Activated T-helper 2 cell treated with anti-CD3 and anti-CD28 coated beads, Interferon-gamma antibody, Interleukin-2, Interleukin-4, amounts not matched to agents 10 μg/mL and 5 μg/mL and 100 μg/mL, durations not matched to agents 14 hours and 24 hours and 36 hours (primary cell): ENCODE data around the gene LRP8. TPM values are rescaled to one million over a fixed set of nuclear protein-coding genes. Genes with fewer than 3 reads are reported as not detected.

ENCODE experiments used
- DNase-seq: peaks from one replicate; pipeline ENCODE4 v3.0.0; 2021; ENCODE audit warnings: low spot score
- H3K27ac Mint-ChIP-seq: one replicate; pipeline ENCODE4 v1.8.0; 2021; ENCODE audit warnings: mixed read lengths
- H3K27me3 Mint-ChIP-seq: one replicate; pipeline ENCODE4 v1.8.0; 2021; ENCODE audit warnings: low read depth, mixed read lengths
- H3K36me3 Mint-ChIP-seq: one replicate; pipeline ENCODE4 v1.8.0; 2021; ENCODE audit warnings: low read depth, mixed read lengths
- H3K4me1 Mint-ChIP-seq: one replicate; pipeline ENCODE4 v1.8.0; 2021; ENCODE audit warnings: low read depth, mixed read lengths
- H3K4me3 Mint-ChIP-seq: one replicate; pipeline ENCODE4 v1.8.0; 2021; ENCODE audit warnings: low read depth, mild to moderate bottlenecking, moderate library complexity, mixed read lengths
- H3K9me3 Mint-ChIP-seq: one replicate; pipeline ENCODE4 v1.8.0; 2021; ENCODE audit warnings: mixed read lengths
- intact Hi-C: fragments of 100-400 bp; cut with micrococcal nuclease; formaldehyde crosslinking; loops from one replicate; pipeline ENCODE4 v1.15.1; 2023
- total RNA-seq: library from RNA; stranded (reverse); gene quantifications from 2 replicates; pipeline ENCODE4 v1.2.3, GENCODE V29; 2022

Gene LRP8
- total RNA-seq, 1 donor from 2014 or later: 82.1 TPM

DNA sequence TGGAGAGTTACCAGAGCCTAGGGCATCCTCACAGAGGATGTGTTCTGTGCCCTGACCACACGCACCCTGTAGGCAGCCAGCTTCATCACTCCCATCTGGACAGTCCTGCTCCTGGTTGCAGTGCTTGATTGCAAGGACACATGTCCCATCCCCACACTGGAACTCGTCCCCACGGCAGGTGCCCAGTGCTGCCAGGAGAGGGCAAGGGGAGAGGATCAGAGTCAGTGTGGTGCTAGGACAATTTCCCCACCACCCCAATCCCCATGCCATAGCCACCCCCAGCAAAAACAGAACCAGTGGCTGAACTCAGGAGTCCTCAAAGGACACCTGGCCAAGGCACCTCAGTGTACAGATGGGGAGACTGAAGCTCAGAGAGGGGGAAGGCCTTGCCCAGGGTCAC, 52.3 kb downstream of the LRP8 start:
- no peak overlapping the region for H3K27ac Mint-ChIP-seq
- no peaks in the 10 kb centered on the region for H3K27me3 Mint-ChIP-seq
- DNase-seq: no peak
- no peaks in the 10 kb centered on the region for H3K9me3 Mint-ChIP-seq
- intact Hi-C loops: loop anchor here (10.0 kb wide), 1 partner anchor 49 kb away; the partner anchor contains the start of gene LRP8
- no peak overlapping the region for H3K4me3 Mint-ChIP-seq
- H3K4me1 Mint-ChIP-seq: no peaks in the 10 kb centered on the region
- H3K36me3 Mint-ChIP-seq: peaks cover 63% of the 10 kb centered on the region

DNA sequence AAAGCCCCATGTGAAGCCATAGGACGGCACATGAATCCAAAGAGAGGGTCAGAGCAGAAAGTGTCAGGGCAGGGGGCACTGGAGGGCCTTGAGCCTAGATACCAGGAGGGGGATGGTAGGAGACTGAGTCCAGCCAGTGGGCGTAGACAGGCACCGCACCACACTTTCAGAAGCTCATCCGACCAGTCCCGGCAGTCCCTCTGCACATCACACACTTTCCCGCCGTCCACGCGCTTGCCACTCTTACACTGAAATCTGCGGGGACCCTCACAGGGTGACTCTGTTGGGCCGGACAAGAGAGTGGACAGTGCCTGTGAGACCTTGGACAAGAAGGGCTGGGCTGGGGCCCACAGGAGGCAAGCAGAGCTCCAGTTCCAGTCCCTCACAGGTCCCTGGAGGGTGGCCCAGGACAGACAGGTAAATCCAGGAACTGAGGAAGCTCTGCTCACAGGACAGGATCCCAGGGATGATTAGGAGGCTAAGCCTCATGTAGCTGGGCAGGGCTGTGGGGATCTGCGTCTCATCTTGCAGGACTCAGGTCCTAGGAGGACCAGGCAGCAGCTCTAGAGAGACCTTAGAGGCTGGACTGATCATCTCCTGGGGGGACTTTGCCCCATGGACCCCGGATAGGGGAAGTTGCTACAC, 53.2 kb downstream of the LRP8 start:
- no peak overlapping the region for H3K27ac Mint-ChIP-seq
- intact Hi-C loops: loop anchor here (10.0 kb wide), 1 partner anchor 50 kb away; the partner anchor contains the start of gene LRP8
- no peaks in the 10 kb centered on the region for H3K4me1 Mint-ChIP-seq
- H3K9me3 Mint-ChIP-seq: no peaks in the 10 kb centered on the region
- no peak overlapping the region for H3K4me3 Mint-ChIP-seq
- DNase-seq: no peak
- no peaks in the 10 kb centered on the region for H3K27me3 Mint-ChIP-seq
- H3K36me3 Mint-ChIP-seq: peaks cover 62% of the 10 kb centered on the region

DNA sequence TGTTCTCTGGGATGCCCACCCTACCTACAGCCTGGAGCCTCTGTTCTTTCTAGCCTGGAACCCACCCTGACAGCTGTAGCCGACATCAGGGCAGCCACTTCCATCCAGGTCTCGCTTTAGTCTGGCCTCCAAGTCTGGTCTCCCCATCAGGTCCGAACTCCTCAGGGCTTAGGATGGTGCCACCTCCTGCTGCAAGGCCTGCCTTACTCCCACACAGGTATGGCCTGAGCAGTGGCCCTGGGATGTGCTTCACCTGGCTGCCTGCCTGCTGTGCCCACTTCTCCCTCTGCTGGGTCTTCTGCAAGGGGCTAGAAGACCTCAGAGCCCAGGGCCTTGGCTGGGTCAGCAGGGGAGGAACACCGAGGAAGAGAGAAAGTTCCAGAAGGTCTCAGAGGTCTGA, 53.8 kb downstream of the LRP8 start:
- H3K27ac Mint-ChIP-seq: no peak overlapping the region
- H3K27me3 Mint-ChIP-seq: no peaks in the 10 kb centered on the region
- intact Hi-C loops: loop anchor here (10.0 kb wide), 1 partner anchor 51 kb away; the partner anchor contains the start of gene LRP8
- peaks cover 59% of the 10 kb centered on the region for H3K36me3 Mint-ChIP-seq
- no peaks in the 10 kb centered on the region for H3K9me3 Mint-ChIP-seq
- H3K4me3 Mint-ChIP-seq: no peak overlapping the region
- DNase-seq: no peak
- no peaks in the 10 kb centered on the region for H3K4me1 Mint-ChIP-seq

DNA sequence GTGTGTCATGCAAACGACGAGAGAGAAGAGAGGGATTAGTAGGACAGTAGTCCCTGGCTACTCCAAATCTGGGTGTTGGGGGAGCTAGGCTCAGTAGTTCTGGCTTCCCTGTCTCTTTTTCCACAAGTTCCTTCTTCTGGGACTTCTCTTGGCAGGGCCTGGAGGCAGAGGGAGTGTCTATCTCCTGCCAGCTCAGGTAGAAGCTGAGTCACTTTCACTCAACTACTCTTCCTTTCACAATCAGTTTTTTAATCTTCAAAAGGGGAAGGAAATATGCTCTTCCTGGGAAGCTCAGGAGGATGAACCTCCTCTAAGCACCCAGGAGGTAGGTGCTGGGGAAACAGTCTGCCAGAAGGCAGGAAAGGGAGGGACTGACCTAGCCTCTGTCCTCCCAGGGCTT, 54.3 kb downstream of the LRP8 start:
- no peaks in the 10 kb centered on the region for H3K4me1 Mint-ChIP-seq
- no peaks in the 10 kb centered on the region for H3K27me3 Mint-ChIP-seq
- peaks cover 63% of the 10 kb centered on the region for H3K36me3 Mint-ChIP-seq
- H3K9me3 Mint-ChIP-seq: no peaks in the 10 kb centered on the region
- no peak for DNase-seq
- H3K27ac Mint-ChIP-seq: peak overlapping the region; percentile 17
- intact Hi-C loops: loop anchor here (10.0 kb wide), 1 partner anchor 51 kb away; the partner anchor contains the start of gene LRP8
- H3K4me3 Mint-ChIP-seq: no peak overlapping the region

DNA sequence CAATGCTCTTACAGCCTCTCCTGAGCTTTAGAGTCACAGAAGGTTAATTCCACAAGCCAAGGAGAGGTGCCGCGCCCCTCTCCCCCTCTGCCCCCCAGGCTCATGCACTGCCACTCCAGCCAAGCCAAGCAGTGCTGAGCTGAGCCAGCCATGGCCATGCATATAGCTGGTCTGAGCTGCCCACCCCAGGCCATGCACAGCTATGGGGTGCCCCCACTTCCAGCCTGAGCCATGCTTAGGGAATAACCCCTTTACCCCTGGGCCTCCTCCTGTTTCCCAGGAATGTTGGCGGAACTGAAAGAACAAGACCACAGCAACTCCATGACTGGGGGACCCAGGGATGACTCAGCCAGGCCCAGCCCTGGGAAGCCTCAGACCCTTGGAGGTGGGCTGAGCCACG, 55.5 kb downstream of the LRP8 start:
- H3K4me1 Mint-ChIP-seq: no peaks in the 10 kb centered on the region
- H3K36me3 Mint-ChIP-seq: peaks cover 58% of the 10 kb centered on the region
- intact Hi-C loops: loop anchor here (10.0 kb wide), 1 partner anchor 52 kb away; the partner anchor contains the start of gene LRP8
- no peak overlapping the region for H3K4me3 Mint-ChIP-seq
- H3K27ac Mint-ChIP-seq: no peak overlapping the region
- no peaks in the 10 kb centered on the region for H3K9me3 Mint-ChIP-seq
- DNase-seq: no peak
- no peaks in the 10 kb centered on the region for H3K27me3 Mint-ChIP-seq

DNA sequence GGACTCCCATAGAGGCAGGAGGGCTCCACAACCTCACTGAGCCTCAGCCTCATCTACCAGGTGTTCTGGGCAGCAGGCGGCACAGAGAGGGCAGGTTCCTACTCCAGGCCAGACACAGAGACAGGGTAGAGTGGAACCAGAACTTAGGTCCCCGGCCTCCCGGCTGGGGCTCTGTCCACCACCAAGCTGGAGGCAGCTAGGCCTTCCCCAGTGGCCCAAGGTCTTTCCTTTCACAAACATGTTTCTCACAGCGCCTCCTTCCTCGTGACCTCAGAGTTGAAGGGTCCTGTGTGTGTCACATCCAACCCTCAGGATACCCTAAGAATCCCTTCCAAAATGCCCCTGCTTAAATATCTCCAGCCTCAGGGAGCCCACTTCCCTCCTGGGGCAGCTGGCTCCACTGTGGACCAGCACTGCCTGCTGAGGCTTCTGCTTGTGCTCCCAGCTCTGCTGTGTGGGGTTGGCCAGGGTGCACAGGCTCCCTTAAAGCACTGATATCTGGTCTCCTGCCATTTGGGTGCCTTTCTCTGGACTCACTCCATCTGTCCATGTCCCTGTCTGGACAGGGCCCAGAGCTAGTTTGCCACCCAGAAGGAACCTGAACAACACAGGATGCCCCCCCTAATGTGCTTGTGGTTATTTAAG, 56.3 kb downstream of the LRP8 start:
- no peak for DNase-seq
- H3K4me1 Mint-ChIP-seq: no peaks in the 10 kb centered on the region
- H3K9me3 Mint-ChIP-seq: no peaks in the 10 kb centered on the region
- no peaks in the 10 kb centered on the region for H3K27me3 Mint-ChIP-seq
- intact Hi-C loops: loop anchor here (10.0 kb wide), 1 partner anchor 53 kb away; the partner anchor contains the start of gene LRP8
- H3K27ac Mint-ChIP-seq: no peak overlapping the region
- H3K36me3 Mint-ChIP-seq: peaks cover 61% of the 10 kb centered on the region
- no peak overlapping the region for H3K4me3 Mint-ChIP-seq

DNA sequence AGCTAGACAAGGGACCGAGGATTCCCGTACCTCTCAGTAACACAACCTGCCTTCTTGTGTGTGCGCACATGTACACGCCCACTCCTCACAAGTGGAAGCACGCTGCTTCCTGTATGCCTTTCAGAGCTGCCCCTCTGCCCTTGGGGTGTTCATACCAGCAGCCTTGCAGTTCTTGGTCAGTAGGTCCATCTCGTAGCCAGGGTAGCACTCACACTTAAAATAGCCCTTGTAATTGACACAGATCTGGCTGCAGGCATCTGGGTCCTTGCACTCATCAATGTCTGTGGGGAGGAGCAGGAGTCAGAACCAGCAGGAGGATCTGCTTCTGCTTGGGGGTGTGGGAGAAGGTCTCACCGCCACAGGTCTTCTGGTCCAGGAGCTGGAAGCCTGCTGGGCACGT, 57.0 kb downstream of the LRP8 start:
- Mint-ChIP-seq H3K27me3 (no peaks in the 10 kb centered on the region), H3K4me1 (no peaks in the 10 kb centered on the region), H3K9me3 (no peaks in the 10 kb centered on the region), H3K4me3 (no peak overlapping the region), H3K36me3 (peaks cover 62% of the 10 kb centered on the region), H3K27ac (no peak overlapping the region)
- intact Hi-C loops: loop anchor here (10.0 kb wide), 1 partner anchor 54 kb away; the partner anchor contains the start of gene LRP8
- DNase-seq: no peak

DNA sequence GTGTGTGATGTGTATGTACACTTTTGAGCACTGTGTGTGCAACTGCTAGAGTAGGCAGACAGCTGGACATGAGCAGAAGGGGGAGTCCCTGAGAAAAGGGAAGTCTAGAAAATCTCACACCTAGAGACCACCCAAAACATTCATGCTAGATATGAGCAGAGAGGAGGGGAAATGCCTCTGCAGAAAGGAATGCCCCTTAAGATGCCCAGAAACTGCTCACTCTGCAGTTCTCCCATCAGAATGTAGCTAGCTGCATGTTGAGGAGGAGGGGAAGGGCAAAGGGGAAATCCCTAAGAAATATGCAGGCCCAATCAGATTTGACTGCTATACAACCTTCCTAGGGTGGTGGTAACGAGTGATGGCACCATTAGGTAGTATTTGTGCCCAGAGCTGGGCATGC, 57.8 kb downstream of the LRP8 start:
- no peak overlapping the region for H3K4me3 Mint-ChIP-seq
- no peaks in the 10 kb centered on the region for H3K27me3 Mint-ChIP-seq
- H3K36me3 Mint-ChIP-seq: peaks cover 63% of the 10 kb centered on the region
- H3K9me3 Mint-ChIP-seq: no peaks in the 10 kb centered on the region
- no peak for DNase-seq
- H3K4me1 Mint-ChIP-seq: no peaks in the 10 kb centered on the region
- H3K27ac Mint-ChIP-seq: no peak overlapping the region
- intact Hi-C loops: loop anchor here (10.0 kb wide), 1 partner anchor 55 kb away; the partner anchor contains the start of gene LRP8

DNA sequence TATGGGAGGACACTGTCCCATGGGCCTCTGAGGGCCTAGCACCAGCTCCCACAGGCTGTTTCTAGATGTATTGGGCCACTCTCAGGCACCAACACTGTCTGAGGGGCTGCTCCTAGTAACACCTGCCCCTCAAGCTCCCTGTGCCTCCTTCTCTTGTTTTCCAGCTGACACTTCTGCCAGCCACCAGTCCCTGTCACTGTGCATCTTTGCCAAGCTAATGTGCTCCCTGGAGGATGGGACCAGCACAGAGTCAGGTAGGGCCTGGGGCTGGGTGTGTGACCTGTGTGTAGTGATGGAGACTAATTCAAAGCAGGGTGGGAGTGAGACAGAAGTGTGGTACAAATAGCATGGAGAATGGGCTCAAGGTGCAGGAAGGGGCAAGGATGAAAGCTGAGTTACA, 60.1 kb downstream of the LRP8 start:
- Mint-ChIP-seq H3K4me3 (no peak overlapping the region), H3K4me1 (no peaks in the 10 kb centered on the region), H3K9me3 (no peaks in the 10 kb centered on the region), H3K36me3 (peaks cover 77% of the 10 kb centered on the region), H3K27ac (no peak overlapping the region), H3K27me3 (no peaks in the 10 kb centered on the region)
- no peak for DNase-seq
- intact Hi-C loops: no loop called here

DNA sequence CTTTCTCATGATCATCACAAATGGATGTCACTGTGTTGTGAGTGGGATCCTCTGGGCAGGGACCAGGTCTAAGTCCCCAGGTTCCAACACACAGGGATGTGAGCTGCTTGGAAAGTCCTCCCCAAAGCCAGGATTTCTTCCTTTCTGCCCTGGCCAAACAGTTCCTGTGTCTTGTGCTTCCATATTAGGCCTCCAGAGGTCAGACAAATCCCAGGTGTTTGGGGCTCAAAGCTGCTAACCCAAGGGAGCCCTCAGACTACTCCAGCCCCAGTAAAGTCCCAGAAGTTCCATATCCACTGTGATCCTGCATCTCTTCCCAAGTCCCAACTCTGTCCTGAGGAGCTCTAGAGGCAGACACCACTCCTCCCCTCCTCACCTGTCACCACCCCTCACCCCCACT, 61.8 kb downstream of the LRP8 start:
- H3K4me1 Mint-ChIP-seq: no peaks in the 10 kb centered on the region
- DNase-seq: no peak
- H3K27ac Mint-ChIP-seq: no peak overlapping the region
- no peaks in the 10 kb centered on the region for H3K27me3 Mint-ChIP-seq
- H3K4me3 Mint-ChIP-seq: no peak overlapping the region
- no peaks in the 10 kb centered on the region for H3K9me3 Mint-ChIP-seq
- intact Hi-C loops: no loop called here
- H3K36me3 Mint-ChIP-seq: peaks cover 72% of the 10 kb centered on the region

DNA sequence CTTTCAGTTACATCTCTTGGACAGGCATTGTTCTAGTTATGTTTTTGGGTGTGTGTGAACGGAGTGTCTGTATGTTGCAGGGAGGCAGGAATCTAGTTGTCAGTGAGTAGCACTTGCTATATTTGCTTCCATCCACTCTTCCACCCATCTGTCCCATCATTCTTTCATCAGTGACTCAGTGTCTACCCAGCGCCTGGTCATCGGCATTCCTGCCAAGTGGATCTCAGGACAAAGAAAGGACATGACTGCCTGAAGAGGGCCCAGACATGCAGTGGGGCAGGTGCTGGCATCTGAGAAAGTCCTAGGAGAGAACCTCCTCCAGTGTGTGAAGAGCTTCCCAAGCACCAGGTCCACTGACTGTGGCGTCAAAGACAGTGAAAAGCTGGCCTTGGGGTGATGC, 62.3 kb downstream of the LRP8 start:
- no peak overlapping the region for H3K4me3 Mint-ChIP-seq
- intact Hi-C loops: no loop called here
- H3K9me3 Mint-ChIP-seq: no peaks in the 10 kb centered on the region
- no peak overlapping the region for H3K27ac Mint-ChIP-seq
- no peaks in the 10 kb centered on the region for H3K4me1 Mint-ChIP-seq
- no peaks in the 10 kb centered on the region for H3K27me3 Mint-ChIP-seq
- H3K36me3 Mint-ChIP-seq: peaks cover 72% of the 10 kb centered on the region
- DNase-seq: no peak

DNA sequence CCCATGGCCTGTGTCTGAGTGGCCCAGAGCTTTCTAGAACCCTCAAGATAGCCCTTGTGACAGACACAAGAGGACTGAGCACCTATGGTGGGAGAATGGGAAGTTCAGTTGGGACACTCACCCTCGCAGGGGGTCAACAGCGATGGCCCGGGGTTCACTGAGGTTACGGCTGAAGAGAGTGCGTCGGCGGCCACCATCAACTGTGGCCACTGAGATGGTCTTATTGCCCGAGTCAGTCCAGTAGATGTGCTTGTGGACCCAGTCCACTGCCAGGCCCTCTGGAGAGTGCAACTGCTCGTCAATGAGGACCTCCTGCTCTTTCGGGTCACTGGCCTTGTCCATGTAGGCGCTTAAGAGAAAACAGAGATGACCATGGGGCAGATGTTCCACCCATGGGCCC, 63.8 kb downstream of the LRP8 start:
- H3K9me3 Mint-ChIP-seq: no peaks in the 10 kb centered on the region
- H3K4me3 Mint-ChIP-seq: no peak overlapping the region
- no peaks in the 10 kb centered on the region for H3K4me1 Mint-ChIP-seq
- intact Hi-C loops: no loop called here
- peaks cover 76% of the 10 kb centered on the region for H3K36me3 Mint-ChIP-seq
- H3K27ac Mint-ChIP-seq: no peak overlapping the region
- no peaks in the 10 kb centered on the region for H3K27me3 Mint-ChIP-seq
- DNase-seq: no peak

DNA sequence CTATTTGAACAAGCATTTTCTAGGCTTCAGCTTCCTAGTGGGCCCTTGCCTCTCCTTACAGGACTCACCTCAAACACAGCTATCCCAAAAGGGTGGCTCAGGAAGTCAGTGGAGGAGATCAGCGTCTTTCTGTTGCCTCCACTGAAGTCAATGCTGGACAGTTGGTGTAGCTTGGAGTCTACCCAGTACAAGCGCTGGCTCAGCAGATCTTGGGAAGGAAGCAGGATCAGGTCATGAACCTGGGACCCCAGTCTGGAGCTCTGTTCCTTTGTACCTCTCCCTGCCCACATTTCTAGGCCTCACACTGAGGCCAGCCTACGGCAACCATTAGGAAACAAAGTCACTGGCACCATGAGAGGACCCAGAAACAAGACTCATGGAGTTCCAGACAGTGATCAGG, 65.9 kb downstream of the LRP8 start:
- intact Hi-C loops: no loop called here
- no peaks in the 10 kb centered on the region for H3K27me3 Mint-ChIP-seq
- H3K9me3 Mint-ChIP-seq: no peaks in the 10 kb centered on the region
- DNase-seq: no peak
- H3K4me3 Mint-ChIP-seq: no peak overlapping the region
- H3K27ac Mint-ChIP-seq: no peak overlapping the region
- peaks cover 83% of the 10 kb centered on the region for H3K36me3 Mint-ChIP-seq
- no peaks in the 10 kb centered on the region for H3K4me1 Mint-ChIP-seq
